NB4 (cell line): ENCODE measurements around the gene KCNQ1.

Experiments
- CTCF ChIP-seq: IDR thresholded peaks from one replicate; pipeline ENCODE4 v1.5.1; 2012; ENCODE audit warnings: low read depth, low read length
- POLR2A ChIP-seq: IDR thresholded peaks from 2 replicates; pipeline ENCODE4 v1.6.1; 2011; ENCODE audit warnings: mild to moderate bottlenecking; ENCODE audit not compliant: insufficient read length; ENCODE audit errors: extremely low read depth

DNA sequence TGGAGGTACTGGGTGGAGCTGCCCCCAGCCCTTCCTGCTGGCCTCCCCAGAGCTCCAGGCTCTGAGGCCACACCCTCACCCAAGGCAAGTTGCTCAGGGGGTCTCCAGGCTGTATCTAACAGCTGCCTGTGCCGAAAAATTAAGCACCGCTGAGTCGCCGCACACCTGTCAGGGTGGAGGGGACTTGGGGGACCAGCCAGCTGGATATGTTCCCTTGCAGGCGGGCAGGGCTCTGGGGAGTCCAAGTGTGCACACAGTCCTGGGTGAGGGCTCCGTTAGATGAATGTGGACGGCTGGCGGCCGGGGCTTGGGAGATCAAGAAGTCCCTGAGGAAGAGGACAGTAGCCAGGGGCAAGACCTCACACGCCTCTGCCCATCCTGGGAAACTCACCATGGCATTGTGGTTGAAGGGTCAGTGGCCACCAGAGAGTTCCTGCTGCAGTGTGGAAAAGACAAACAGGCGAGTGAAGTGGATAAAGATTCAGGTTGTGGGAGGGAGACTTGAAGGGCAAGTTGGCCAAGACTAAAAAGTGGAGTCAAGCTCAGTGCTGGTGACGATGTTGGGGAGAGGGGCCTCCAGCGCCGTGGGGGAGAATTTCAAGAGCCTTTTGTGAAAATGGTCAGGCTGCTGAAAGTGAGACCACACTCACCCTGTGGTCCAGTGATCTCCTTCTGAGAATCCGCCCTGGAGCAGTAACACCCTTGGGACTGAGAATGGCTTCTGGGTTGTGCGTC is 371.1 kb downstream of the KCNQ1 start:
- TF ChIP-seq POLR2A (no peak), CTCF (no peak)
